ENCODE data around the gene SCN2A.
"Not testable (repeated sequence)": the region's sequence is repeated elsewhere in the genome, so short reads cannot be mapped to it uniquely, and the experiment has no call there.

The SCN2A gene

GRCh38 chr2:165256618-165257017 is 17.4 kb downstream of the SCN2A start:
- Histone ChIP-seq H3K27me3 (ENCODE audit: low read depth, low read length) (no peaks in the 10 kb centered on the region), H3K9me3 (ENCODE audit: control insufficient read depth in 1 of 2, low read length in 2 of 2) (no peaks in the 10 kb centered on the region), H3K27ac (ENCODE audit: low read length) (no peak overlapping the region), H3K36me3 (ENCODE audit: control insufficient read depth in 1 of 2, insufficient read depth in 2 of 2, low read length in 2 of 2) (no peaks in the 10 kb centered on the region), H3K4me1 (ENCODE audit: control insufficient read depth in 1 of 2, insufficient read depth in 2 of 2, low read length in 2 of 2) (no peaks in the 10 kb centered on the region), H3K4me3 (ENCODE audit: low read depth in 1 of 2, low read length in 2 of 2) (no peak overlapping the region)

DNA sequence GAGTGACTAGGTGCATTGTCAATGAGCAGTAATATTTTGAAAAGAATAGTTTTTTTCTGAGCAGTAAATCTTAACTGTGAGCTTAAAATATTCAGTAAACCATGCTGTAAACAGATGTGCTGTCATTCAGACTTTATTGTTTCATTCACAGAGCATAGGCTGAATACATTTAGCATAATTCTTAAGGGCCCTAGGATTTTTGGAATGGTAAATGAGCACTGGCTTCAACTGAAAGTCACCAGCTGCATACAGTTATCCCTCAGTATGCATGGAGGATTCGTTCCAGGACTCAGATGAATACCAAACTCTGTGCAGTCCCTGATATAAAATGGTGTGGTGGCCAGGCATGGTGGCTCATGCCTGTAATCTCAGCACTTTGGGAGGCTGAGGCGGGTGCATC is 21.1 kb downstream of the SCN2A start:
- H3K27ac ChIP-seq (ENCODE audit: low read length); H3K27me3 ChIP-seq (ENCODE audit: low read depth, low read length); H3K9me3 ChIP-seq (ENCODE audit: control insufficient read depth in 1 of 2, low read length in 2 of 2); H3K4me3 ChIP-seq (ENCODE audit: low read depth in 1 of 2, low read length in 2 of 2); H3K4me1 ChIP-seq (ENCODE audit: control insufficient read depth in 1 of 2, insufficient read depth in 2 of 2, low read length in 2 of 2); H3K36me3 ChIP-seq (ENCODE audit: control insufficient read depth in 1 of 2, insufficient read depth in 2 of 2, low read length in 2 of 2): not testable (repeated sequence)

DNA sequence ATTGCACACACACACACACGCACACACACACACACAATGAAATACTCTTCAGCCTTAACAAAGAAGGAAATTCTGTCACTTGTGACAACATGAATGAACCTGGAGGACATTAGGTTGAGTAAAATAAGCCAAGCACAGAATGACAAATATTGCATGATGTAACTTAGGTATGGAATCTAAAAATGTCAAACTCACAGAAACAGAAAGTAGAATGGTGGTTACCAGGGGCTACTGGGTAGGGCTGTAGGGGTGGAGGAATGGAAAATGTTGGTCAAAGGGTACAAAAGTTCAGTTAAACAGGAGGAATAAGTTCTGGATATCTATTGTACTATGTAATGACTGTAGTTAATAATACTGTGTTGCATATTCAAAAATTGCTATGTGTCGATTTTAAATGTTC is 29.5 kb downstream of the SCN2A start:
- H3K4me1 ChIP-seq (ENCODE audit: control insufficient read depth in 1 of 2, insufficient read depth in 2 of 2, low read length in 2 of 2): peaks cover 1 to 3% of the 10 kb centered on the region in 2 donors
- H3K27ac ChIP-seq (ENCODE audit: low read length): no peak overlapping the region
- no peaks in the 10 kb centered on the region for H3K27me3 ChIP-seq (ENCODE audit: low read depth, low read length)
- no peak overlapping the region for H3K4me3 ChIP-seq (ENCODE audit: low read depth in 1 of 2, low read length in 2 of 2)
- H3K36me3 ChIP-seq (ENCODE audit: control insufficient read depth in 1 of 2, insufficient read depth in 2 of 2, low read length in 2 of 2): no peaks in the 10 kb centered on the region
- no peaks in the 10 kb centered on the region for H3K9me3 ChIP-seq (ENCODE audit: control insufficient read depth in 1 of 2, low read length in 2 of 2)

DNA sequence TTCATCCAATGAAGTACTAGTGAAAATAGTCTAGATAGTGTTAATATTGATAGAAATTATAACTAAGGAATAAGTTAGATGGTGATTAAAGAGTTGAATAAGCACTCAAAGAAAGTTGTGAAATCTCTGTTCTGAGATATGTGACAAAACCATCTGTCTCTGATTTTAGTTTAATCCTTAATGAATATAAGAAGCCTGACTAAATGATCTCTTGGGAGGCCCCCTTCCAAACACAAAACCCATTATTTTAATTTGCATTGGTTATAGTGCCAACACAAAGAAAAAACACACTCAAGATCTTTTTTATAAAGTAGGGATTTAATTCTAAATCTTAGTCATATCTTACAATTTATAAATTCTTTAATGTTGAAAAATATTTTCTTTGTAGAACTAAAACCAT is 34.0 kb downstream of the SCN2A start:
- Histone ChIP-seq H3K36me3 (ENCODE audit: control insufficient read depth in 1 of 2, insufficient read depth in 2 of 2, low read length in 2 of 2) (no peaks in the 10 kb centered on the region), H3K27ac (ENCODE audit: low read length) (no peak overlapping the region), H3K4me1 (ENCODE audit: control insufficient read depth in 1 of 2, insufficient read depth in 2 of 2, low read length in 2 of 2) (peaks cover 2 to 3% of the 10 kb centered on the region in 2 donors), H3K27me3 (ENCODE audit: low read depth, low read length) (no peaks in the 10 kb centered on the region), H3K9me3 (ENCODE audit: control insufficient read depth in 1 of 2, low read length in 2 of 2) (no peaks in the 10 kb centered on the region), H3K4me3 (ENCODE audit: low read depth in 1 of 2, low read length in 2 of 2) (no peak overlapping the region)

- H3K9me3 ChIP-seq (ENCODE audit: control insufficient read depth in 1 of 2, low read length in 2 of 2): no peaks in the 10 kb centered on the region
- H3K4me3 ChIP-seq (ENCODE audit: low read depth in 1 of 2, low read length in 2 of 2): no peak overlapping the region
- peaks cover 2 to 3% of the 10 kb centered on the region in 2 donors for H3K4me1 ChIP-seq (ENCODE audit: control insufficient read depth in 1 of 2, insufficient read depth in 2 of 2, low read length in 2 of 2)
- no peak overlapping the region for H3K27ac ChIP-seq (ENCODE audit: low read length)
- H3K27me3 ChIP-seq (ENCODE audit: low read depth, low read length): no peaks in the 10 kb centered on the region
- H3K36me3 ChIP-seq (ENCODE audit: control insufficient read depth in 1 of 2, insufficient read depth in 2 of 2, low read length in 2 of 2): no peaks in the 10 kb centered on the region
Measured at GRCh38 chr2:165274698-165275097, 35.5 kb downstream of the SCN2A start.

DNA sequence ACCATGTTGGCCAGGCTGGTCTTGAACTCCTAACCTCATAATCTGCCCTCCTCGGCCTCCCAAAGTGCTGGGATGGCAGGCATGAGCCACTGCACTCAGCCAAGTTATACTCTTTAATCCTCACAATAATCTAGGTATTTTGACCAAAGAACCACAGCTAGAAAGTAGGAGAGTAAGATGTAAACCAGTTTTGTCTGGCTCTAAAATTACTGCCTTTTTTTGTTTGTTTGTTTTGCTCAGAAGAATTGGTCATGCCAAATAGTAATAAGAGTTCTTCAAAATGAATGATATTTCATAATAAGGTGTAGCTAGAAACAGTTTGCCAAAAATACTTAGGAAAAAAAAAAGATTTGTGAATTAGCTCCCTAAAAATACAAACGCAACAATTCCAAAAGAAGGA is 36.7 kb downstream of the SCN2A start:
- Histone ChIP-seq H3K4me3 (ENCODE audit: low read depth in 1 of 2, low read length in 2 of 2) (no peak overlapping the region), H3K9me3 (ENCODE audit: control insufficient read depth in 1 of 2, low read length in 2 of 2) (no peaks in the 10 kb centered on the region), H3K27me3 (ENCODE audit: low read depth, low read length) (no peaks in the 10 kb centered on the region), H3K36me3 (ENCODE audit: control insufficient read depth in 1 of 2, insufficient read depth in 2 of 2, low read length in 2 of 2) (no peaks in the 10 kb centered on the region), H3K27ac (ENCODE audit: low read length) (no peak overlapping the region), H3K4me1 (ENCODE audit: control insufficient read depth in 1 of 2, insufficient read depth in 2 of 2, low read length in 2 of 2) (peaks cover 2 to 3% of the 10 kb centered on the region in 2 donors)

GRCh38 chr2:165277295-165277694 is 38.1 kb downstream of the SCN2A start:
- H3K27me3 ChIP-seq (ENCODE audit: low read depth, low read length): no peaks in the 10 kb centered on the region
- peaks cover 2 to 3% of the 10 kb centered on the region in 2 donors for H3K4me1 ChIP-seq (ENCODE audit: control insufficient read depth in 1 of 2, insufficient read depth in 2 of 2, low read length in 2 of 2)
- no peak overlapping the region for H3K27ac ChIP-seq (ENCODE audit: low read length)
- no peaks in the 10 kb centered on the region for H3K36me3 ChIP-seq (ENCODE audit: control insufficient read depth in 1 of 2, insufficient read depth in 2 of 2, low read length in 2 of 2)
- H3K9me3 ChIP-seq (ENCODE audit: control insufficient read depth in 1 of 2, low read length in 2 of 2): no peaks in the 10 kb centered on the region
- no peak overlapping the region for H3K4me3 ChIP-seq (ENCODE audit: low read depth in 1 of 2, low read length in 2 of 2)

DNA sequence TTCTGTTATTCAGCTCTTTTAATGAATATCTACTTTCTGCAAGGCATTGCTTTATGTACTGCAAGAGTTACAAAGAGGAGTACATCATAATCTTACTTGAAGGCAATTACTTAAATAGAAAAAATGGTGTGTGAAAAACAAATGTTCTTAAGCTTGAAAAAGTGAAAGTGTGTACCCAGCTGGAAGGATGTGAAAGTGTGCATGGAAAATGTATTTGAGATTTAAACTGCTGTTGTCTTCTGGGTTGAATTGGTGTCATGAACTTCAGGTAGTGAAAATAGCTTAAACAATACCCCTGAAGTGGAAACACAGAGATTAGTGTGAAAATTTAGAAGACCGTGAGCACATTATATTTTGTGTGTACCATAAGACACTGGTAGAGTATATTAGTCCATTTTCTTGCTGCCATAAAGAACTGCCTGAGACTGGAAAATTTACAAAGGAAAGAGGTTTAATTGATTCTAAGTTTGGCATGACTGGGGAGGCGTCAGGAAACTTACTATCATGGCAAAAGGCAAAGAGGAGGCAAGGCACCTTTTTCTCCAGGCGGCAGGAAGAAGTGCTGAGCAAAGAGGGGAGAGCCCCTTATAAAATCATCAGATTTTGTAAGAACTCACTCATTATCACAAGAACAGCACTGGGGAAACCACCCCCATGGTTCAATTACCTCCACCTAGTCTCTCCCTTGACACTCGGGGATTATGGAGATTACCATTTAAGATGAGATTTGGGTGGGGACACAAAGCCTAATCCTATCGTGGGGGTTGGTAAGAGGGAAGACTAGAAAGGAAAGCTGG is 38.8 kb downstream of the SCN2A start:
- Histone ChIP-seq H3K36me3 (ENCODE audit: control insufficient read depth in 1 of 2, insufficient read depth in 2 of 2, low read length in 2 of 2) (no peaks in the 10 kb centered on the region), H3K9me3 (ENCODE audit: control insufficient read depth in 1 of 2, low read length in 2 of 2) (no peaks in the 10 kb centered on the region), H3K4me3 (ENCODE audit: low read depth in 1 of 2, low read length in 2 of 2) (no peak overlapping the region), H3K27ac (ENCODE audit: low read length) (no peak overlapping the region), H3K27me3 (ENCODE audit: low read depth, low read length) (no peaks in the 10 kb centered on the region), H3K4me1 (ENCODE audit: control insufficient read depth in 1 of 2, insufficient read depth in 2 of 2, low read length in 2 of 2) (peaks cover 2 to 3% of the 10 kb centered on the region in 2 donors)

DNA sequence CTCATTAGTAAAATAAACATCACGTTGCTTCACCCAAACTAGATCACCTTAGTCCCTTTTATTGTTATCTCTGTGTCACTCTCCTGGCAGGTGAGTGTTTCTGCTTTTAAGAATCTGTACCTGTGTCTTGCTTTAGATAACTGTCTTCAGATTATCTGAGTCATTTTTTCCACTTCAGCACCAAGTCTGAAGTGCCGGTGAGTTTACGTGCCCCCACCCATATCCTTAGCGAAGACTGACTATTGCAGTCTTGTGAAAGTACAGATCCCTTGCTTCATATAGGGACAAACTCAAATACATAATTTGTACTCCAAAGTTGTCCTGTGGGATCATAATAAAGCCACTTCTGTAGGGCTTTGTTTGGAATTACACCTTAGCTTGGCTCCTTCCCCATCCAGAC is 41.1 kb downstream of the SCN2A start:
- H3K9me3 ChIP-seq (ENCODE audit: control insufficient read depth in 1 of 2, low read length in 2 of 2): no peaks in the 10 kb centered on the region
- H3K4me3 ChIP-seq (ENCODE audit: low read depth in 1 of 2, low read length in 2 of 2): no peak overlapping the region

GRCh38 chr2:165281387-165281786 is 42.2 kb downstream of the SCN2A start:
- no peaks in the 10 kb centered on the region for H3K9me3 ChIP-seq (ENCODE audit: control insufficient read depth in 1 of 2, low read length in 2 of 2)
- no peak overlapping the region for H3K27ac ChIP-seq (ENCODE audit: low read length)
- no peaks in the 10 kb centered on the region for H3K4me1 ChIP-seq (ENCODE audit: control insufficient read depth in 1 of 2, insufficient read depth in 2 of 2, low read length in 2 of 2)
- no peaks in the 10 kb centered on the region for H3K27me3 ChIP-seq (ENCODE audit: low read depth, low read length)
- H3K36me3 ChIP-seq (ENCODE audit: control insufficient read depth in 1 of 2, insufficient read depth in 2 of 2, low read length in 2 of 2): no peaks in the 10 kb centered on the region
- H3K4me3 ChIP-seq (ENCODE audit: low read depth in 1 of 2, low read length in 2 of 2): no peak overlapping the region

More for the DNA sequence above, 41.1 kb downstream of the SCN2A start:
- H3K4me1 ChIP-seq (ENCODE audit: control insufficient read depth in 1 of 2, insufficient read depth in 2 of 2, low read length in 2 of 2): no peaks in the 10 kb centered on the region
- H3K27me3 ChIP-seq (ENCODE audit: low read depth, low read length): no peaks in the 10 kb centered on the region
- H3K36me3 ChIP-seq (ENCODE audit: control insufficient read depth in 1 of 2, insufficient read depth in 2 of 2, low read length in 2 of 2): no peaks in the 10 kb centered on the region
- no peak overlapping the region for H3K27ac ChIP-seq (ENCODE audit: low read length)

- Histone ChIP-seq H3K27me3 (ENCODE audit: low read depth, low read length) (no peaks in the 10 kb centered on the region), H3K36me3 (ENCODE audit: control insufficient read depth in 1 of 2, insufficient read depth in 2 of 2, low read length in 2 of 2) (no peaks in the 10 kb centered on the region), H3K9me3 (ENCODE audit: control insufficient read depth in 1 of 2, low read length in 2 of 2) (no peaks in the 10 kb centered on the region), H3K27ac (ENCODE audit: low read length) (no peak overlapping the region), H3K4me1 (ENCODE audit: control insufficient read depth in 1 of 2, insufficient read depth in 2 of 2, low read length in 2 of 2) (no peaks in the 10 kb centered on the region), H3K4me3 (ENCODE audit: low read depth in 1 of 2, low read length in 2 of 2) (no peak overlapping the region)
Measured at GRCh38 chr2:165283342-165283741, 44.1 kb downstream of the SCN2A start.

All from muscle layer of duodenum (tissue), 2 donors.